HEK293 (cell line): Measurements from ENCODE around the gene COL5A1.

ENCODE experiments used
- MYNN ChIP-seq: fragments of 450-650 bp; formaldehyde crosslinking; IDR thresholded peaks from 2 replicates; pipeline ENCODE4 v1.5.1; 2016; ENCODE audit warnings: missing biosample characterization, missing genetic modification characterization, borderline replicate concordance
- PATZ1 ChIP-seq: fragments of 450-650 bp; formaldehyde crosslinking; IDR thresholded peaks from 2 replicates; pipeline ENCODE4 v1.5.1; 2016; ENCODE audit warnings: missing biosample characterization, missing genetic modification characterization
- SP2 ChIP-seq: fragments of 450-650 bp; formaldehyde crosslinking; IDR thresholded peaks from 2 replicates; pipeline ENCODE4 v1.5.1; 2016; ENCODE audit warnings: missing biosample characterization, missing genetic modification characterization
- YY1 ChIP-seq: fragments of 450-650 bp; formaldehyde crosslinking; IDR thresholded peaks from 2 replicates; pipeline ENCODE4 v1.5.1; 2018; ENCODE audit warnings: missing biosample characterization, missing genetic modification characterization
- ZNF121 ChIP-seq: fragments of 450-650 bp; formaldehyde crosslinking; IDR thresholded peaks from 2 replicates; pipeline ENCODE4 v1.5.1; 2016; ENCODE audit warnings: missing biosample characterization, missing genetic modification characterization
- ZNF133 ChIP-seq: fragments of 450-650 bp; formaldehyde crosslinking; IDR thresholded peaks from 2 replicates; pipeline ENCODE4 v1.5.1; 2016; ENCODE audit warnings: missing biosample characterization, missing genetic modification characterization
- ZNF174 ChIP-seq: fragments of 450-650 bp; formaldehyde crosslinking; IDR thresholded peaks from 2 replicates; pipeline ENCODE4 v1.5.0; 2017; ENCODE audit warnings: missing biosample characterization, mild to moderate bottlenecking, missing genetic modification characterization
- ZNF266 ChIP-seq: fragments of 450-650 bp; formaldehyde crosslinking; IDR thresholded peaks from 2 replicates; pipeline ENCODE4 v1.5.1; 2016; ENCODE audit warnings: missing biosample characterization, missing genetic modification characterization, low read depth
- ZNF280D ChIP-seq: fragments of 450-650 bp; formaldehyde crosslinking; IDR thresholded peaks from 2 replicates; pipeline ENCODE4 v1.5.1; 2016; ENCODE audit warnings: missing biosample characterization, missing genetic modification characterization
- ZNF423 ChIP-seq: fragments of 450-650 bp; formaldehyde crosslinking; IDR thresholded peaks from 2 replicates; pipeline ENCODE4 v1.5.1; 2016; ENCODE audit warnings: missing biosample characterization, missing genetic modification characterization
- TF ChIP-seq, protein P1 (sequence below): fragments of 450-650 bp; formaldehyde crosslinking; IDR thresholded peaks from 2 replicates; pipeline ENCODE4 v1.5.1; 2016; ENCODE audit warnings: missing biosample characterization, missing genetic modification characterization

GRCh38 chr9:134737842-134738580, 96.4 kb downstream of the COL5A1 start:
- no peak for TF ChIP-seq MYNN (tag by site-specific recombination)
- TF ChIP-seq SP2 = no peak
- TF ChIP-seq, protein P1, sequence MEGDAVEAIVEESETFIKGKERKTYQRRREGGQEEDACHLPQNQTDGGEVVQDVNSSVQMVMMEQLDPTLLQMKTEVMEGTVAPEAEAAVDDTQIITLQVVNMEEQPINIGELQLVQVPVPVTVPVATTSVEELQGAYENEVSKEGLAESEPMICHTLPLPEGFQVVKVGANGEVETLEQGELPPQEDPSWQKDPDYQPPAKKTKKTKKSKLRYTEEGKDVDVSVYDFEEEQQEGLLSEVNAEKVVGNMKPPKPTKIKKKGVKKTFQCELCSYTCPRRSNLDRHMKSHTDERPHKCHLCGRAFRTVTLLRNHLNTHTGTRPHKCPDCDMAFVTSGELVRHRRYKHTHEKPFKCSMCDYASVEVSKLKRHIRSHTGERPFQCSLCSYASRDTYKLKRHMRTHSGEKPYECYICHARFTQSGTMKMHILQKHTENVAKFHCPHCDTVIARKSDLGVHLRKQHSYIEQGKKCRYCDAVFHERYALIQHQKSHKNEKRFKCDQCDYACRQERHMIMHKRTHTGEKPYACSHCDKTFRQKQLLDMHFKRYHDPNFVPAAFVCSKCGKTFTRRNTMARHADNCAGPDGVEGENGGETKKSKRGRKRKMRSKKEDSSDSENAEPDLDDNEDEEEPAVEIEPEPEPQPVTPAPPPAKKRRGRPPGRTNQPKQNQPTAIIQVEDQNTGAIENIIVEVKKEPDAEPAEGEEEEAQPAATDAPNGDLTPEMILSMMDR (tag by site-specific recombination) = no peak
- TF ChIP-seq ZNF280D = no peak
- TF ChIP-seq ZNF121 = no peak
- no peak for TF ChIP-seq YY1 (tag by site-specific recombination)
- TF ChIP-seq ZNF266 (tag by site-specific recombination) = no peak
- no peak for TF ChIP-seq ZNF174 (tag by site-specific recombination)
- no peak for TF ChIP-seq PATZ1 (tag by site-specific recombination)
- no peak for TF ChIP-seq ZNF133
- no peak for TF ChIP-seq ZNF423
